ENCODE data around the gene RNF217. TPM values are rescaled to one million over a fixed set of nuclear protein-coding genes. Genes with fewer than 3 reads are reported as not detected.
"Not testable (repeated sequence)": the region's sequence is repeated elsewhere in the genome, so short reads cannot be mapped to it uniquely, and the experiment has no call there.

Gene RNF217
- polyA plus RNA-seq, 3 donors: 14.9 to 16.8 (median 15.8) TPM

GRCh38 chr6:125048274-125048673 is 86.0 kb downstream of the RNF217 start:
- DNase-seq (ENCODE audit: low read depth in 3 of 3, low spot score in 2 of 3): no peak

DNA sequence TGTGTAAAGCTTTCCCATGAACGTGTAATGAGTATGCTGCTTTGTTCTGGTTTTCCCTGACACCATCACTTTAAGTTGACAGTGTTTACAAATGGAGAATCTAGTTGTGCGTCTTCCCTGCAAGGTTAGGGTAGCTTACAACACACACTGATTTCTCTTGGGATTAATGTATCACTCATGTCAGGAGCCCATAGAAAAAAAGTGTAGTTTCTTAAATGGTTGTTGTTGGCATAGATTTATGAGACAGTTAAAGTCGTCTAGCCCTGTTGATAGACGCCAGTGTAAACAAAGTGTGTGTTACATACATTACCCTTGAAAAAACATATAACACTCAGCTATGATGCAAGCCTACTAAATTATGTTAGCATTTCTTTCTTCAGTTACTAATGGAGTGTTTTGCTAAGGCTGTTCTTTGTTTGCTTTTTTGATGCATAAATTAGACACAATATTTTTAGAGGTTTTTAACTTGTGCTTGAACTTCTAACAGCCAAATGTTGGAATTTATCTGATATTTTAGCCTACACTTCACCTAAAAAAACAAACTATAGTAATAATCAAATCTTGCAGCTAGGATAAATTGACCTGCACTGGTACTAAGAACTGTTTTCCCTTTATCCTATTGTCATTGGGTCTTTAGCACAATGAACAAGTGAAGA is 88.6 kb downstream of the RNF217 start:
- DNase-seq (ENCODE audit: low read depth in 3 of 3, low spot score in 2 of 3): peak; percentile 38 to 42 (median 40)

- no peak for DNase-seq (ENCODE audit: low read depth in 3 of 3, low spot score in 2 of 3)
These were observed 91.6 kb downstream of the RNF217 start for GRCh38 chr6:125053809-125054208.

GRCh38 chr6:125054331-125054730 is 92.1 kb downstream of the RNF217 start:
- no peak for DNase-seq (ENCODE audit: low read depth in 3 of 3, low spot score in 2 of 3)

GRCh38 chr6:125057392-125058246 is 95.4 kb downstream of the RNF217 start:
- no peak for DNase-seq (ENCODE audit: low read depth in 3 of 3, low spot score in 2 of 3)

DNA sequence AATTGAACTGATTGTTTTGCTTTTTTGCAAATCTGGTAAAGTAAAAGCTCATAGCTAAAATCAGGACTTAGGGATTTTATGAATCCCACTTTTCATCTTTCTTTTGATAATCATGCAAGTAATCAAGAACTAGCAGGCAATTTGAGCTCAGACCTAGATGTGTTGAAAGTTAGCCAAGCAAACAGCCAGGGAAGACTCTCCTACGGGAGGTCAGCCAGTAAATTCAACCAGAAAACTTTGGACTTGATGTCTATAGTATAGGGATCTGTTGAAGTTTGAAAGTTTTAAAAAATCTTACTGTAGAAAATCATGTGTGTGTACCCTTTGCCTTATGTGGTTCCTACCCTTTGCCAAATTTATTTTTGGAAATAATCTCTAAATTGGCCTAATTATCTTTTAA is 96.3 kb downstream of the RNF217 start:
- DNase-seq (ENCODE audit: low read depth in 3 of 3, low spot score in 2 of 3): no peak

- no peak for DNase-seq (ENCODE audit: low read depth in 3 of 3, low spot score in 2 of 3)
These were observed 101.1 kb downstream of the RNF217 start for GRCh38 chr6:125063307-125063706.

DNA sequence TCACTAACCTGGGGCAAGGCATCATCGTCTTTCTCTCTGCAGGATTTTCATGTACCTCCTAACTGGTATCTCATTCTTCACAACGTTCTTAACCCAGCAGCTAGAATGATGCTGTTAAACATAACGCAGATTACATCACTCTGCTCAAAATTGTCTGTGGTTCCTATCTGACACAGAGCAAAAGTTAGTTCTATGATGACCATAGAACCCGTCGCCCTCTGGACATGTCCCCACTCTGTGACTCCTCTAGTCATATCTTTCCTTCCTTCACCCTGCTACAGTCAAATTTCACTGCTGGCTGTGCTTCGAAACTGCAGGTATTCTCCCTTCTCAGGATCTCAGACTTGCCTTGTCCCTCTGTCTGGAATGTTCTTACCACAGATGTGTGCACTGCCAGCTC is 103.9 kb downstream of the RNF217 start:
- DNase-seq (ENCODE audit: low read depth in 3 of 3, low spot score in 2 of 3): no peak

GRCh38 chr6:125066964-125067363 is 104.7 kb downstream of the RNF217 start:
- no peak for DNase-seq (ENCODE audit: low read depth in 3 of 3, low spot score in 2 of 3)

DNA sequence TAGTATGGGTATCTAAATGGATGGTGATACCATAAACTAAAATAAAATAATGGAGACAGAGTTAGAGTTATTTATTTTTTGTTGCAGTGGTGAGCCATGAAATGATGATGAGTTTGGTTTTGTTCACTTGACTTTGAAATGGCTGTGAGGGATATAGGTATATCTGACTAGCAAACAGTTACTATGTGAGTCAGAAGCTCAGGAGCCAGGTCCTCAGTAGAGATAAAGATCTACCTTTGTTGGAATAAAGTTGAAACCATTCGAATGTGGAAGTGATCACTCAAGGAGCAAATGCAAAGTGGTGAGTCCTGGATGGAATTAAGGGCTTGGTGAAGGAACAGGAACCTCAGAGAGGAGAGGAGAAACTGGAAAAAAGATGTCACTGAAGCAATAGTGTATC is 105.3 kb downstream of the RNF217 start:
- DNase-seq (ENCODE audit: low read depth in 3 of 3, low spot score in 2 of 3): no peak

DNA sequence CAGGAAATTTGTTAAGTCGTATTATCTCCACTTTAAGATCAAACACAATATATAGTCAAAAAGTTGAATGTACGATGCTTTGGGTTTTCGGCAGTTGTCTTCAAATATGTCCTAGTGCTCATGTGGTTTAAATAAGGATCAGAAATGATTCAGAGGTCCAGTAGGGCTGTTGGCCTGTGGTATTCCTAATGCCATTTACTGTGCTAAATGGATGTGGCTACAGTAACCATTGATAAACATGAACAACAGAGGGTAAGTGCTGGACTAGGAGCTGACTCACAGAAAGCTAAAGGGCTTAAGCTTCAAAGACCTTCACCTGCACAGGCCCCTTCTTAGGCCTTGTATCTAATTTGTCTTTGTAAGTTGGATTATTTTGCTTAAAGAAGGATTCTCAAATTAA is 110.8 kb downstream of the RNF217 start:
- DNase-seq (ENCODE audit: low read depth in 3 of 3, low spot score in 2 of 3): no peak

DNA sequence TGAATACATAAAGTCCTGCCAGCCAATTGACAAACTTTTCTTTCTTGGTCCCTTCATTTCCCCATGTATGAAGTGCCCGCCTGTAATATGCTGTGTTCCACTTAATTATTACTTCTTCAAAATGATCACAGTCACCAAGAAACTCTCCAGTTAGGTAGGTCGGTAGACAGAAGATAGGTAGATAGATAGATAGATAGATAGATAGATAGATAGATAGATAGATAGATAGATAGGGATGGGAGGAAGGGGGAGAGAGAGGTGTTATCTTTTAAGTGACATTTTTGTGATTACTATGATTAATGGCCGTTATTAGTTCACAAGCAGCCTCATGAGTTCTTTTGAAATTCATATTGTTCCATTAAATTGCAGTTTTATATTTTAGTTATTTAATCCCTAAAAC is 111.9 kb downstream of the RNF217 start:
- no peak for DNase-seq (ENCODE audit: low read depth in 3 of 3, low spot score in 2 of 3)

GRCh38 chr6:125075073-125075472 is 112.8 kb downstream of the RNF217 start:
- not testable (repeated sequence) for DNase-seq (ENCODE audit: low read depth in 3 of 3, low spot score in 2 of 3)

GRCh38 chr6:125075741-125076481 is 113.7 kb downstream of the RNF217 start:
- DNase-seq (ENCODE audit: low read depth in 3 of 3, low spot score in 2 of 3): no peak

DNA sequence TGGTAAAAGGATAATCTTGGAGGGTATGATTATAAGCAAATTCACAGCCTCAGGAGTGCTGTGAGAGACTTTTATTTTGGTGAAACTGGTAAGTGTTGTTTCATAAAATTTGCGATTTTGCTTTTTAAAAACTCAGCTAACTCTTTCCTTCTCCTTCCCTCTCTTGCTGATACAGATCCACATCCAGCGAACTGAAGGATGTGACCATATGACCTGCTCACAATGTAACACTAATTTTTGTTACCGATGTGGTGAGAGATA is 114.2 kb downstream of the RNF217 start:
- no peak for DNase-seq (ENCODE audit: low read depth in 3 of 3, low spot score in 2 of 3)

- DNase-seq (ENCODE audit: low read depth in 3 of 3, low spot score in 2 of 3): no peak
These were observed 115.2 kb downstream of the RNF217 start for GRCh38 chr6:125077453-125077852.

- no peak for DNase-seq (ENCODE audit: low read depth in 3 of 3, low spot score in 2 of 3)
These were observed 116.5 kb downstream of the RNF217 start for GRCh38 chr6:125078602-125079321.

GRCh38 chr6:125082908-125083683 is 120.9 kb downstream of the RNF217 start:
- DNase-seq (ENCODE audit: low read depth in 3 of 3, low spot score in 2 of 3): no peak

- DNase-seq (ENCODE audit: low read depth in 3 of 3, low spot score in 2 of 3): no peak
These were observed 121.4 kb downstream of the RNF217 start for GRCh38 chr6:125083684-125083990.

- no peak for DNase-seq (ENCODE audit: low read depth in 3 of 3, low spot score in 2 of 3)
These were observed 124.5 kb downstream of the RNF217 start for GRCh38 chr6:125086716-125087115.

GRCh38 chr6:125088963-125089362 is 126.7 kb downstream of the RNF217 start:
- DNase-seq (ENCODE audit: low read depth in 3 of 3, low spot score in 2 of 3): no peak

Data from right renal cortex interstitium (tissue), 3 donors.